G401 (cell line): ENCODE data around the gene TBC1D9. TPM values are rescaled to one million over a fixed set of nuclear protein-coding genes. Genes with fewer than 3 reads are reported as not detected.

Source experiments
- DNase-seq: peaks from one replicate; pipeline ENCODE4 v3.0.0-alpha.2; 2015; ENCODE audit warnings: low spot score
- in situ Hi-C: cut with HindIII; loops from 2 replicates; pipeline ENCODE4 v1.10.0; 2016; ENCODE audit warnings: low sequenced_read_pairs, mixed read lengths
- total RNA-seq: library from RNA; depleted of rRNA; stranded (reverse); fragments of >200 nt; shearing (Covaris generic); gene quantifications from 2 replicates; pipeline ENCODE4 v1.2.3, GENCODE V29; 2014

Gene TBC1D9
- total RNA-seq, 1 experiment from 2014 or later: 9.4 TPM

DNA sequence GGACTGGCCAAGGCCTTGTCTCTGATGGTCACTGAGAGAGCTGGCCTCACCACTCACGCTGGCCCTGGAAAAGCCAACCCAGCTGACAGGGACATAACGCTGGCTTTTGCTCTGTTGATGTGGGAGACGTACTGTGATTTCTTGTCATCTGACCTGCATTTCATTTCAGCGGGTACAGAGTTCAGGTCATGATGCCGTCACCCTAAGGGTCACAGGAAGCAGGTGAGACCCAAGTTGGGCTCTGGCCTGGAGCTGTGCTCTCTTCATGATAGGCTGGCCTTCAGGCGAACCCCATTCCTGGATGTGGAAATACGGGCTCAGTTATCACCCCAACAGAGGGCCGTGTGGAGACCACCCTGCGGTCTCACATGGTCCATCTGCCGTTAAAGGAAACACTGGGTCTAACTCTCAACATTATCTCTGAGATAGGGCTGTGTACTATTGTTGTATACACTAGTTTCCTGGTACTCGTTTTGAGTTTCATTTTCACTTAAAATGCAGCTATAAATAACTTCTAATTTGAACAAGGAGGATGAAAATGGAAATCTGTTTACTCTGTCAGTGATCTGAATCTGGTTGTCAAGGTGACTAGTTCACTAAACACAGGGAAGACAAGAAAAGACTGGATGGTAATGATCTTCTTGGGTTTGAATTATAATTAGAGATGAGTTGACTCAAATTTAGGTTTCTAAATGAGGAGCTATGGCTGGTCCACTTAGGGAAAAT is 89.1 kb downstream of the TBC1D9 start:
- in situ Hi-C loops: no loop called here
- no peak for DNase-seq

GRCh38 chr4:140662082-140662869 is 93.9 kb downstream of the TBC1D9 start:
- in situ Hi-C loops: no loop called here

GRCh38 chr4:140661550-140661949 is 94.6 kb downstream of the TBC1D9 start:
- in situ Hi-C loops: no loop called here

More at GRCh38 chr4:140662082-140662869, 93.9 kb downstream of the TBC1D9 start:
- no peak for DNase-seq

GRCh38 chr4:140659943-140660700 is 96.1 kb downstream of the TBC1D9 start:
- in situ Hi-C loops: no loop called here
- no peak for DNase-seq

More at GRCh38 chr4:140661550-140661949, 94.6 kb downstream of the TBC1D9 start:
- no peak for DNase-seq

GRCh38 chr4:140654495-140654814 is 101.7 kb downstream of the TBC1D9 start:
- in situ Hi-C loops: no loop called here
- DNase-seq: no peak

- in situ Hi-C loops: no loop called here
- no peak for DNase-seq
These were observed 102.3 kb downstream of the TBC1D9 start for GRCh38 chr4:140653718-140654494.

- DNase-seq: no peak
- in situ Hi-C loops: no loop called here
These were observed 103.6 kb downstream of the TBC1D9 start for GRCh38 chr4:140652601-140653000.

GRCh38 chr4:140648716-140649308 is 107.4 kb downstream of the TBC1D9 start:
- DNase-seq: no peak
- in situ Hi-C loops: no loop called here

DNA sequence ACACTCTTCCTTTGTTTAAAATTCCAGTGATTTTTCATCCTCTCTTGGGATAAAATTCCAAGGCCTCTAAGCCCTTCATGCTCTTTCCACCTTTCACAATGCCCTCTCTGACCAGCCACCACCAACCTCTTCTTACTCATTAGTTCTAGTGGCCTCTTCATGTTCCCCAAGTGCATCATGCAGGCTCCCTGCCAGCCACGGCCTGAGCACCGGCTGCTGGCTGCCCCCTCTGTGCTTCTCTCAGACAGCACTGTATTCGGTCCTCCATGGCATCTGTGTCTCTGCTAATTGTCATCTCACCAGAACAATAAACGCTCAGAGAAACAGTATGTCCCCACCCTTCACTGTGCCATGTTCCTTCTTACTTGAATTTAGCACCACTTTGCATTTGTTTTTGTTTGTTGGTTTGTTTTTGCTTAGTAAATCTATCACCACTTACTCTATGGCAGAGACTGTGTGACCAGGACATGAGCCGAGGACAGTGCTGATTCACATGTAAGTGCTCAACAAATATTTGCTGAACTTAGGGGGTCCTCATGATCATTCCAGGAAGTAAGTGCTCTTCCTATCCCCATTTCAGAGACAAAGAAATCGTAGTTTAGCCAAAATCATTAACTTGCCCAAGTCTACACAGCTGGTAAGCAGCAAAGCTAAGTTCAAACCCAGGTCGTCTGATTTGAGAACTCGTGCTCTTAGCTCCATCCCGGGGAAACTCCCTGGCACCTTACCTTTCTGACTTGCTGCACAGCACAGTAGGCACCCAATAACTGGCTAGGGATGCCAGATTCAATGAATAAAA is 110.4 kb downstream of the TBC1D9 start:
- in situ Hi-C loops: no loop called here
- DNase-seq: peak; percentile 77

DNA sequence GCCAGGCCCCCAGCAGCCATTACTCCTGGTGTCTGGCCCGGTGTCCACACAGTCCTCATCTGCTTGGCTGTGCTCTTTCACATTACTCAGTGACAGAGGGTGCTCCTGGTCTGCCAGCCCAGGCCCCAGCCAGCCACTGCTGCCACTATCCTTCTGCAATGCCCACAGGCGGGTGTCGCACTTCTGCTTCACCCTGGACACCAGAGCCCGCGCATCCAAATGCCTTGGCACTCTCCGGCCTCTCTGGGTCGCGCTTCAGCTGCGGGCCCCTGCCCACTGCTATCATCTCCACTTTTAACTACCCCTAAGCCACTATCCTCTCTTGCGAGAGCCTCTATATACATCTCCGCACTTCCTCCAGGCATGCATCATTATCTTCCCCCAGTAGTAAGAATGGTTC is 111.0 kb downstream of the TBC1D9 start:
- peak; percentile 15 for DNase-seq
- in situ Hi-C loops: no loop called here

DNA sequence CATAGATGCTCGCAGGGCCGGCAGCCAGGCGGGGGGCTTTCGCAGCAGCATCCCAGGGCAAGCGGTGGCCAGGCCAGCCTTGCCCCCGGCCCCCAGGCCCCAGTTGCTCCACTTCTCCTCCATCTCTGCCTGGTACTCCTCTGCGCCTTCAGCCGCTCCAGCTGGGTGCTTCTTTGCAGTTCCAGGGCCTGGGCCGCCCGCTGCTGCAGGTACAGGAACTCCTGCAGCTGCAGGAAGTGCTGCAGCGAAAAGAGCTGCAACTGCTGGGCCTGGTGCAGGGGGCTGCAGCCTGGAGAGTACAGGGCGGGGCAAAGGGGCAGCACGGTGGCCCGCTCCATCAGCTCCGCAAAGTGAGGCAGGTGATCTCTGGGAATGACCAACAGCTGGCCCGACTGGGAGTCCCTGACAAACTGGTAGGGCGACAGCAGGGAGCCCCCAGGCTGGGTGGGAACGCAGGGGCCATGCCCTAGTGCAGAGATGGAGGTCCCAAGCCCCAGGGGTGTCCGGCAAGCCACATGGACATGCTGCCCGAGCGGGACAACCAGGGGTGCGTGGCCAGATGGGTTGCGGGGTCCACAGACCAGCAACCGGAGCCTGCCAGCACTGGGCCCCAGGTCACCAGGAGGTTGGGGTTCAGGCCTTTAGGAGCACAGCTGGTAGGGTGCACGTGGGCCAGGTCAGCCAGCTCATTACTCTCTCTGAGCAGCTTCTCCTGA is 111.6 kb downstream of the TBC1D9 start:
- in situ Hi-C loops: no loop called here
- no peak for DNase-seq

DNA sequence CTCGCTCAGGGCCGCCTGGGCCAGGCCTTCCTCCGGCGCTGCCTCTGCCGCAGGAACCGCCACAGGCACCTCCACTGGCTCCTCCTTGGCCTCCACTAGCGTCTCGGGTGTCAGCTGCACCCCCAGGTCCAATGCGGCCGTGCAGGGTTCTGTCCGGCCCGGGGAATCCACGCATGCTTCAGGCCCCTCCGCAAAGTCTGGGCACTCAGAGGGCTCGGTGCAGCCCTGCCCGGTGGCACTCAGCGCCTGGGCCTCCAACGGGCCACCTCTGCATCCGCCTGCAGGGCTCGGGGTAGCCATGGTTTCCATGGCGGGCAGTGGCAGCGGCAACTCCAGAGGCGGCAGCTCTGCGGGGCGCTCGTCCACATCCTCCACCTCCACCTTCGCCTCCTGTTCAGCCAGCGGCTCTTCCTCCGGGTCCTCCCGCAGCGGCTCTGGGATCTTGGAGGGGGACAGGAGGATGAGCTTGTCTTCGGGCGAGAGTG is 112.6 kb downstream of the TBC1D9 start:
- in situ Hi-C loops: no loop called here
- no peak for DNase-seq

DNA sequence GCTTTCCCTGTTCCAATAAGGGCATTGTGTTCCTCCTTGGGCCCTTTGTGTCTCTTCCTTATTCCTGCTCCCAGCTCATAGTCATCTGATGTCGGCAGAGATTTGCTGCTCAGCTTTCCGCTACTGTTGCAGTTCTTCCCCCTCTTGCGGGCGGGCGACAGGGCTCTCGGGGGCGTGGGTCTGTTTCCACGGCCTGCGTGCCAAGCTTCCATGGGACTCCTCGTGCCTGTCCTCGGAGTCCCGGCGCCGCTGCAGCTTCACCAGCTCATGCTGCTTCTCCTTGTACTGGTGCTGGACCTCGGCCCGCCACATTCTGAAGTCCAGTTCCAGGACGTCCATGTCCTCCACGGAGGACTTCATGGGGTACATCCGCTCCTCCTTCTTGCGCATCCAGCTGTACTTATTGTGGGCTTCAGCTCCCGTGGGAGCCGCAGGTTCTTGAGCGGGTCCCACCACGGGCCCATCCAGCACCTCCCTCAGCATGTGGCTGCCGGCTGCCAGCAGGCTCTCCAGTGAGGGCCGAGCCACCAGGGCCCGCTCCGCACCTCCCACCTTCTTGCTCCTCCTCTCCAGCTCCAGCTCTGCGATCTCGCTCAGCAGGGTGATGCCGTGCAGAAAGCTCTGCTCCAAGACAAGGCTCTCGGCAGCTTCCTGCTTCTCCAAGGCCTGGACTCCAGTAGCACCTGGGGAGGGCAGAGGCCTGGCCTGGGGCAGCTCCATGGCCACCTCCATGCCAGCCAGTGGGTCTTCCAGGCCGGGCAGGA is 113.3 kb downstream of the TBC1D9 start:
- peak; percentile 53 for DNase-seq
- in situ Hi-C loops: no loop called here

GRCh38 chr4:140641789-140642439 is 114.3 kb downstream of the TBC1D9 start:
- peak; percentile 80 for DNase-seq
- in situ Hi-C loops: no loop called here

DNA sequence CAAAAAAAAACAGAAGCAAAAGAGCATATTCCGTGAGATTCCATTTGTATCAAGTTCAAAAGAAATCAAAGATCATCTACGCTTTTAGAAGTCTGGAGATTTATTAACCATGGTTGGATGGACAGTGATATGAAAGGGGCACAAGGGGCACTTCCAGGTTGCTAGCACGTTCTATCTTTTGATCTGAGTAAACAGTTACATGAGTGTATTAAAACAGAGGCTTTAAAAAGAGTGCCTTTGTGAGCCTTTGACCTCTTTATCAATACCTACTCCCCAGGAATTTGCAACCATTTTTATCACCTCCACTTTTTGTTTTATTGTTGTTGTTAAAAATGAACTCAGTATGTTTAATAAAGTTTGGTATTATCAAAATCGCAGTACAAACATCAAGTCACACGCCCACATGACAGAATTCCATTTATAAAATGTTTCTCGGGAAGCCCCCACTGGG is 115.1 kb downstream of the TBC1D9 start:
- in situ Hi-C loops: no loop called here
- peak; percentile 32 for DNase-seq

DNA sequence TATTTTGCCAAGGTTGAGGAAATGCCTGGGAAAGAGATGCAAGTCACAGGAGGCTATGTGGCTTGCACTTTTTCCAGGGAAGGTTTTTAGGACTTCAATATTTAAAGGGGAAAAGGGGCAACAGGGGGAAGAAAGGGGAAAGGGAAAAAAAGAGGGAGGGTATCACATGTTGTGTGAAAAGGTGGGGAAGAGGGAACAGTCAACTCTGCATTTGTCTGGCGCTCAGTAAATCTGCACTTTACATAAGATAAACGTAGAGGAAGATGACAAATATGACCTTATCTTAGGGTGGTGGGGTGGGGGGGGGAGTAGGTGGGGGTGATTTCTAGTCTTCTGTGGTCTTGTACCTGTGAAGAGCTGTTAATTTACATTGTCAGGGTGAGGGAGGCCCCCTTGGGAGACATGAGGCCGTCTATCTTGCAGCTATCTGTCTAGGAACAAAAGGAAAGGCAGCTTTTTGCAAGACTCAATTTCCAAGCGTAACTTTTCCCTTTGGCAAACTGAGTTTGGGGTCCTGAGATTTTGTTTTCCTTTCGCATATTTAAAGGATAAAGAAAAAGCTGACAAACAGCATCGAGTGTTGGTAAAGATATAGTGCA is 115.9 kb downstream of the TBC1D9 start:
- peak; percentile 29 for DNase-seq
- in situ Hi-C loops: no loop called here
